ENCODE results near the gene WDR6.

The WDR6 gene

GRCh38 chr3:49030321-49030720, 23.1 kb downstream of the WDR6 start:
- no peak for DNase-seq

- DNase-seq: no peak
Observed at GRCh38 chr3:49032646-49033304, 25.6 kb downstream of the WDR6 start.

- no peak for DNase-seq
Observed at GRCh38 chr3:49034650-49035049, 27.5 kb downstream of the WDR6 start.

- DNase-seq: no peak
Observed at GRCh38 chr3:49035281-49035680, 28.1 kb downstream of the WDR6 start.

- DNase-seq: no peak
Observed at GRCh38 chr3:49053543-49053942, 46.4 kb downstream of the WDR6 start.

- DNase-seq: no peak
Observed at GRCh38 chr3:49054344-49054862, 47.2 kb downstream of the WDR6 start.

- no peak for DNase-seq
Observed at GRCh38 chr3:49057268-49057667, 50.1 kb downstream of the WDR6 start.

- DNase-seq: no peak
Observed at GRCh38 chr3:49058011-49058410, 50.8 kb downstream of the WDR6 start.

Measured in NCI-H2171 (cell line).